SK-N-SH (cell line): ENCODE results near the gene DNAJB4. TPM values are rescaled to one million over a fixed set of nuclear protein-coding genes. Genes with fewer than 3 reads are reported as not detected.

Experiments
- CTCF ChIA-PET: fragments of 300-600, 350-600 bp; formaldehyde crosslinking; extraction: SDS; loops from one replicate; lab custom pipeline; 2021; lab: Yijun Ruan, JAX
- POLR2A ChIA-PET: fragments of 350-600 bp; sonication (Branson Sonifier 250); formaldehyde crosslinking; extraction: SDS; loops from one replicate; lab custom pipeline; 2020; ENCODE audit warnings: antibody characterized with exemption, inconsistent platforms; lab: Yijun Ruan, JAX
- DNase-seq: peaks from one replicate; pipeline ENCODE4 v3.0.0; 2012
- H2AFZ ChIP-seq: fragments of 200-600 bp; sonication (generic); 2 replicates; pipeline ENCODE4 v1.8.1; 2016; ENCODE audit warnings: antibody characterized with exemption, mild to moderate bottlenecking, low read depth
- H3F3A ChIP-seq: fragments of 200-600 bp; sonication (generic); replicated peaks from 2 replicates; pipeline ENCODE3; 2016; ENCODE audit warnings: antibody characterized with exemption, mild to moderate bottlenecking; ENCODE audit not compliant: insufficient read depth
- H3K27ac ChIP-seq, 2 experiments: fragments of 200-500 bp in 1 of 2; fragments of 200-600 bp in 1 of 2; sonication (Bioruptor generic) in 1 of 2; sonication (generic), shearing (Covaris generic) in 1 of 2; 2 replicates each; pipeline versions ENCODE4 v1.5.1 to v1.6.1; 2014 to 2016; ENCODE audit warnings: low read depth in 2 of 2, inconsistent platforms in 1 of 2, low read length in 1 of 2, mild to moderate bottlenecking in 1 of 2, mixed read lengths in 1 of 2
- H3K27me3 ChIP-seq: fragments of 200-600 bp; sonication (generic), shearing (Covaris generic); 2 replicates; pipeline ENCODE4 v1.6.1; 2016; ENCODE audit warnings: mixed run types; ENCODE audit not compliant: insufficient read depth
- H3K36me3 ChIP-seq, 2 experiments: fragments of 200-500 bp in 1 of 2; fragments of 200-600 bp in 1 of 2; sonication (Bioruptor generic) in 1 of 2; sonication (generic) in 1 of 2; replicated peaks in 1 of 2; 2 replicates each; pipeline versions ENCODE3 to v1.5.1; 2014 to 2016; ENCODE audit warnings: low read length in 1 of 2, mild to moderate bottlenecking in 1 of 2; ENCODE audit not compliant: insufficient read depth in 2 of 2, control insufficient read depth in 1 of 2
- H3K4me1 ChIP-seq, 2 experiments: fragments of 200-500 bp in 1 of 2; fragments of 200-600 bp in 1 of 2; sonication (Bioruptor generic) in 1 of 2; sonication (generic), shearing (Covaris generic) in 1 of 2; 2 replicates each; pipeline versions ENCODE4 v1.5.1 to v1.6.1; 2014 to 2016; ENCODE audit warnings: low read depth in 1 of 2, low read length in 1 of 2, mixed run types in 1 of 2; ENCODE audit not compliant: insufficient read depth in 2 of 2, control insufficient read depth in 1 of 2
- H3K4me2 ChIP-seq: fragments of 200-600 bp; sonication (generic), shearing (Covaris generic); 2 replicates; pipeline ENCODE4 v1.6.1; 2017; ENCODE audit warnings: mixed run types
- H3K4me3 ChIP-seq, 2 experiments: fragments of 200-500 bp in 1 of 2; fragments of 200-600 bp in 1 of 2; sonication (Bioruptor generic) in 1 of 2; sonication (generic), shearing (Covaris generic) in 1 of 2; 2 replicates each; pipeline versions ENCODE4 v1.5.1 to v1.8.1; 2014 to 2016; ENCODE audit warnings: low read depth in 2 of 2, inconsistent platforms in 1 of 2, low read length in 1 of 2, mild to moderate bottlenecking in 1 of 2, mixed read lengths in 1 of 2, moderate library complexity in 1 of 2
- H3K79me2 ChIP-seq: fragments of 200-600 bp; sonication (generic); 2 replicates; pipeline ENCODE4 v1.8.1; 2017; ENCODE audit warnings: mild to moderate bottlenecking; ENCODE audit not compliant: insufficient read depth
- H3K9ac ChIP-seq: fragments of 200-600 bp; sonication (generic); 2 replicates; pipeline ENCODE4 v1.6.1; 2017; ENCODE audit warnings: mixed run types
- H3K9me2 ChIP-seq: fragments of 200-600 bp; sonication (generic); 2 replicates; pipeline ENCODE4 v1.6.1; 2017; ENCODE audit warnings: mixed run types
- H3K9me3 ChIP-seq: fragments of 200-600 bp; sonication (generic); 2 replicates; pipeline ENCODE4 v1.6.1; 2017; ENCODE audit warnings: mixed run types, mild to moderate bottlenecking, moderate library complexity
- H4K20me1 ChIP-seq: fragments of 200-600 bp; sonication (generic); 2 replicates; pipeline ENCODE4 v1.6.1; 2017; ENCODE audit warnings: mild to moderate bottlenecking, mixed run types; ENCODE audit not compliant: insufficient read depth
- EP300 ChIP-seq, 2 experiments: IDR thresholded peaks; 2 replicates each; pipeline versions ENCODE4 v1.4.0 to v1.6.1; 2012; ENCODE audit warnings: borderline replicate concordance in 1 of 2, low read depth in 1 of 2, low read length in 1 of 2
- FOSL2 ChIP-seq: IDR thresholded peaks from 2 replicates; pipeline ENCODE4 v1.4.0; 2012; ENCODE audit warnings: low read depth, mild to moderate bottlenecking, moderate library complexity, borderline replicate concordance
- FOXJ3 ChIP-seq: sonication (generic); formaldehyde crosslinking; IDR thresholded peaks from 2 replicates; pipeline ENCODE4 v1.5.1; 2020; ENCODE audit warnings: mild to moderate bottlenecking, missing genetic modification reagents
- GABPA ChIP-seq: IDR thresholded peaks from 2 replicates; pipeline ENCODE4 v1.4.0; 2012; ENCODE audit warnings: low read depth, mild to moderate bottlenecking
- JUND ChIP-seq: IDR thresholded peaks from 2 replicates; pipeline ENCODE4 v1.4.0; 2012
- MAX ChIP-seq: IDR thresholded peaks from 2 replicates; pipeline ENCODE4 v1.4.0; 2012; ENCODE audit warnings: low read depth
- MXI1 ChIP-seq: IDR thresholded peaks from 2 replicates; pipeline ENCODE4 v1.6.1; 2012; ENCODE audit warnings: mild to moderate bottlenecking, low read depth, low read length, improper control_type of control experiment
- NFIC ChIP-seq: IDR thresholded peaks from 2 replicates; pipeline ENCODE4 v1.4.0; 2012; ENCODE audit warnings: borderline replicate concordance
- RCOR1 ChIP-seq: fragments of 150-350 bp; IDR thresholded peaks from 2 replicates; pipeline ENCODE4 v1.6.1; 2017; ENCODE audit warnings: antibody characterized with exemption, low read length
- REST ChIP-seq: IDR thresholded peaks from 2 replicates; pipeline ENCODE4 v1.6.1; 2012; ENCODE audit warnings: mild to moderate bottlenecking, low read depth, low read length, moderate library complexity
- RFX5 ChIP-seq: IDR thresholded peaks from 2 replicates; pipeline ENCODE4 v1.6.1; 2012; ENCODE audit warnings: mild to moderate bottlenecking, improper control_type of control experiment, low read length
- ZBTB33 ChIP-seq: IDR thresholded peaks from 2 replicates; pipeline ENCODE4 v1.4.0; 2012; ENCODE audit warnings: low read depth, borderline replicate concordance
- WGBS: methylation state at CpG from one replicate; pipeline ENCODE4 v1.1.6; 2017; ENCODE audit warnings: low lambda C conversion rate; 5-methylcytosine and 5-hydroxymethylcytosine counted together
- polyA plus RNA-seq, 3 experiments: library from polyadenylated mRNA; depleted of rRNA; stranded (reverse); fragments of >200 nt; gene quantifications; 2 replicates each; pipeline ENCODE4 v1.2.3, GENCODE V29; 2012
- TF ChIP-seq, protein P1 (sequence below): IDR thresholded peaks from 2 replicates; pipeline ENCODE4; 2012
- TF ChIP-seq, protein P2 (sequence below): fragments of 150-350 bp; IDR thresholded peaks from 2 replicates; pipeline ENCODE4 v1.6.1; 2016; ENCODE audit warnings: mild to moderate bottlenecking, low read depth, low read length

The DNAJB4 gene
- polyA plus RNA-seq, 1 of the 3 experiments (the other 2 are of a cell fraction): 13.5 TPM

DNA sequence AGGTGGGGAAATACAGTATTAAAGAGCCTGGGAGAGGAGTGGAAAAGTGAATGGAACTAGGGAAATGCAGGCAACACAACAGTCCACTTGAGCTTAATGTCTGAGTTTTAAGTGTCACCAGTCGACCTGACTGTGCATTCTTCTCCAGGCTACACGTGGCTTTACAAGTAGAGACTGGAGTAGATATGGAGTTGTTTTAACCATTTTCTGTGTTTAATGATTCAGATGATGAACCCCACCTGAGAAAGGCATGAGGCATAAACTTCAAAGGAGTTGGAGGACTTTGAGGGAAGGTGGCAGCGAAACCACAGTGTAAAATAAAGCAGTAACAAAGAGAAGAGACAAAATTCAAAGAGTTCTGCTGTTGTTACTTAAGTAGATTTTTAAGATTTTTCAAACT lies 38.4 kb upstream of the DNAJB4 start:
- no peak for TF ChIP-seq JUND
- TF ChIP-seq RFX5: no peak
- TF ChIP-seq, protein P1, sequence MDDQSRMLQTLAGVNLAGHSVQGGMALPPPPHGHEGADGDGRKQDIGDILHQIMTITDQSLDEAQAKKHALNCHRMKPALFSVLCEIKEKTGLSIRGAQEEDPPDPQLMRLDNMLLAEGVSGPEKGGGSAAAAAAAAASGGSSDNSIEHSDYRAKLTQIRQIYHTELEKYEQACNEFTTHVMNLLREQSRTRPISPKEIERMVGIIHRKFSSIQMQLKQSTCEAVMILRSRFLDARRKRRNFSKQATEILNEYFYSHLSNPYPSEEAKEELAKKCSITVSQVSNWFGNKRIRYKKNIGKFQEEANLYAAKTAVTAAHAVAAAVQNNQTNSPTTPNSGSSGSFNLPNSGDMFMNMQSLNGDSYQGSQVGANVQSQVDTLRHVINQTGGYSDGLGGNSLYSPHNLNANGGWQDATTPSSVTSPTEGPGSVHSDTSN: no peak
- no peak for TF ChIP-seq RCOR1
- TF ChIP-seq NFIC: no peak
- no peak for TF ChIP-seq REST
- TF ChIP-seq FOXJ3 (CRISPR knock-in tag): no peak
- TF ChIP-seq MAX: no peak
- no peak for TF ChIP-seq ZBTB33
- TF ChIP-seq, protein P2, sequence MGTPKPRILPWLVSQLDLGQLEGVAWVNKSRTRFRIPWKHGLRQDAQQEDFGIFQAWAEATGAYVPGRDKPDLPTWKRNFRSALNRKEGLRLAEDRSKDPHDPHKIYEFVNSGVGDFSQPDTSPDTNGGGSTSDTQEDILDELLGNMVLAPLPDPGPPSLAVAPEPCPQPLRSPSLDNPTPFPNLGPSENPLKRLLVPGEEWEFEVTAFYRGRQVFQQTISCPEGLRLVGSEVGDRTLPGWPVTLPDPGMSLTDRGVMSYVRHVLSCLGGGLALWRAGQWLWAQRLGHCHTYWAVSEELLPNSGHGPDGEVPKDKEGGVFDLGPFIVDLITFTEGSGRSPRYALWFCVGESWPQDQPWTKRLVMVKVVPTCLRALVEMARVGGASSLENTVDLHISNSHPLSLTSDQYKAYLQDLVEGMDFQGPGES: no peak
- no peak for TF ChIP-seq MXI1
- TF ChIP-seq EP300 (IDR thresholded peaks at IDR 0.05; ENCODE audit: borderline replicate concordance in 1 of 2, low read depth in 1 of 2, low read length in 1 of 2): no peak
- no peak for TF ChIP-seq FOSL2
- TF ChIP-seq GABPA: no peak
- TF ChIP-seq, all 33 proteins: peak for 0
- 91% methylated on average over 3 of the region's 3 CpGs for WGBS
- peaks cover 42% of the 10 kb centered on the region for H4K20me1 ChIP-seq

More for the DNA sequence above, 38.4 kb upstream of the DNAJB4 start:
- Histone ChIP-seq H3F3A (peaks cover 20% of the 10 kb centered on the region), H3K79me2 (peaks cover 99% of the 10 kb centered on the region), H3K4me2 (no peak overlapping the region), H2AFZ (no peak overlapping the region), H3K4me1 (no peaks in the 10 kb centered on the region; a peak in 1 of 4 replicates), H3K4me3 (no peak overlapping the region), H3K36me3 (peaks cover 94 to 100% of the 10 kb centered on the region in 2 experiments), H3K27ac (no peak overlapping the region), H3K27me3 (no peaks in the 10 kb centered on the region), H3K9ac (no peak overlapping the region), H3K9me3 (no peaks in the 10 kb centered on the region), H3K9me2 (no peaks in the 10 kb centered on the region)
- ChIA-PET CTCF (interaction anchor here (0.9 to 1.4 kb wide), 3 partner anchors 9 to 148 kb away, joined by 3 to 4 read pairs (median 4); no protein-coding TSS in a partner anchor), POLR2A (no interaction called here)
- DNase-seq: no peak
